ENCODE data around the gene C10orf53.
A peak's percentile ranks its signal among the peaks of the same experiment; 100 is the strongest.

C10orf53 gene, protein sequence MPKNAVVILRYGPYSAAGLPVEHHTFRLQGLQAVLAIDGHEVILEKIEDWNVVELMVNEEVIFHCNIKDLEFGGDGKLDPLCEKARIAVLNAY

DNA sequence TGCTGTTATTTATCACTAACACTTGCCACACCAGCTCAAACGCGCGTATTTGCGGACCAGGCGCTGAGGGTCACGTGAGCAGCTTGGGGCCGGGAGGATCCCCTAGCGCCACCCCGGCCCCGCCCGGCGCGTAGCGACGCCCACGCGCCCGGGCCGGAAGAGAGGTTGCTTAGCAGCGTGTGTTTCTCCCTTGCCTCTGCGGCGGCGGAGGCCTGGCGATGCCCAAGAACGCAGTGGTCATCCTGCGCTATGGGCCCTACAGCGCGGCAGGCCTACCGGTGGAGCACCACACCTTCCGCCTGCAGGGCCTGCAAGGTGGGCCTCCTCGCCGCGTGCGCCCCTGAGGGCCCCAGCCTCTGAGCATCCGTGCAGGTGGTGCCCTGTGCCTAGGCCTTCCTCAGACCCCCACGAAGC lies at the start of gene C10orf53:
TSS of gene C10orf53 (plus strand) at position 172 of the 414 bp plus-strand sequence. CDS start at position 219, 47 bp downstream.
- Histone ChIP-seq H2AFZ (ENCODE audit: low read length, unreplicated experiment) (peak within 1 kb of the TSS; percentile 73), H3K27ac (ENCODE audit: low read depth, low read length) (no peak within 1 kb of the TSS), H3K4me3 (ENCODE audit: low read depth, low read length) (peak within 1 kb of the TSS; percentile 66), H3K4me1 (ENCODE audit: control insufficient read depth, insufficient read depth, low read length, unreplicated experiment) (no peaks in the 10 kb centered on the region), H3K36me3 (ENCODE audit: insufficient read depth, low read length) (no peaks in the 10 kb centered on the region), H3K27me3 (ENCODE audit: insufficient read depth, low read length) (peaks cover 85% of the 10 kb centered on the region), H3K79me2 (ENCODE audit: control insufficient read depth, insufficient read depth, low read length, unreplicated experiment) (no peaks in the 10 kb centered on the region)

DNA sequence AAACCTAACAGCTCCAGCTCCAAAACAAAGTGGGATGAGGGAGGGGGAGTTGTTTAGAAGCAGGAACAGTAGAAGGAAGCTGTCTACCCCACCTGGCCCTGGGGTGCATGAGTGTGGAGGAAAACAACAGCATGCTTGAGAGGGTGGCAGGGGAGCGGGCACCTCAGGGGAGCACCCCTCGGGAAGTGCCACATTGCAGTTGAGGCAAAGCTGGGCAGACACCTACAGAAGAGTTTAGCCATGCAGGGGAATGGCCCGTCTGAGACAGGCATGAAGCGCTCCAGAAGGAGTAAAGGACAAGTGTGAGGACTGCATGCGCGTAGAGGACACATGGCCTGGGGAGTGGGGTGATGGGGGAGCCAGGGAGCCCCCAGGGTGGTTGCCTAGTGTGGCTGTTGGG lies 47.5 kb upstream of the C10orf53 start:
- Histone ChIP-seq H2AFZ (ENCODE audit: low read length, unreplicated experiment) (no peak overlapping the region), H3K4me1 (ENCODE audit: control insufficient read depth, insufficient read depth, low read length, unreplicated experiment) (no peaks in the 10 kb centered on the region)

DNA sequence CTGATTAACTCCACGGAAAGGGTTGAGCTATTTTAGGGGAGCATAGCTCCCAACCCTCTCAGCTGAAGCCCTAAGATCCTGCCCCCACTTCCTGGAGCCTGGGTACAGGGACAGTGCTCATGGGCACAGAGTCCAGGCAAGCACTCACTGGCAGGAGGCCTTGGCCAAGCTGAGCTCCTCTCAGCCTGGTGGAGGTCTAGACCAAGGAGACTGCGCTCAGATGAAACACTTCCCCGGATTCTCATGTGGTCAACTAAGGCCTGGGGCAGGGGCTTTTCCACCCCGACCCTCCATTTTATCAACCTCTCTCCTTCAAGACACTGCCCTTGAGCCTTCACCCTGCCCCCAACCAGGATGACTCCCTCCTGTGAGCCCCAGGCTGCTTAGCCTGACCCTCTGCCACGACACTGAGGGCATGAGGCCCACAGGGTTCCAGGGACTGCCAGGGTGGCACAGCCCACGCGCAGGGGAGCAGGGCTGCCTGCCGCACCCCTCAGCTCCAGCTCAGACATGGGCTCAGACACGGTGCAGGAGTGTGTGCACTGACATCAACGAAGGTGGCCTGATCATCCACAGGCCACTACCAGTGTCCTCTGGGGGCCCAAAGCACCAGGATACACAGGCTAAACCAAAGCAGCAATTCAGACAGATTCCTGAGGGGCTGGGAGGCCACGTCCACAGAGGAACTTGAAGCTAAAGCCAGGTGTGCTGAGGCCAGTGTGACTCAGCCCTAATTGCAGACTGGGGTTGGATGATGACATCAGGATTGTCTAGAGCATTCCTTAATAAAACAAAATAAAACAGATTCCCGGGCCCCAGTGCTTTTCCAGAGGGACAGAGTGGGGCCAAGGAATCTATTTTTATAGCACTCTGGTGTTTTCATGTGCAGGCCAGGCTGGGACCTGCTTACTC lies 46.8 kb upstream of the C10orf53 start:
- no peaks in the 10 kb centered on the region for H3K36me3 ChIP-seq (ENCODE audit: insufficient read depth, low read length)
- H2AFZ ChIP-seq (ENCODE audit: low read length, unreplicated experiment) = no peak overlapping the region
- H3K79me2 ChIP-seq (ENCODE audit: control insufficient read depth, insufficient read depth, low read length, unreplicated experiment) = no peaks in the 10 kb centered on the region
- no peak overlapping the region for H3K27ac ChIP-seq (ENCODE audit: low read depth, low read length)
- no peaks in the 10 kb centered on the region for H3K4me1 ChIP-seq (ENCODE audit: control insufficient read depth, insufficient read depth, low read length, unreplicated experiment)
- peaks cover 68% of the 10 kb centered on the region for H3K27me3 ChIP-seq (ENCODE audit: insufficient read depth, low read length)
- H3K4me3 ChIP-seq (ENCODE audit: low read depth, low read length) = no peak overlapping the region

More for the DNA sequence above, 47.5 kb upstream of the C10orf53 start:
- no peaks in the 10 kb centered on the region for H3K36me3 ChIP-seq (ENCODE audit: insufficient read depth, low read length)
- H3K4me3 ChIP-seq (ENCODE audit: low read depth, low read length) = no peak overlapping the region
- peaks cover 61% of the 10 kb centered on the region for H3K27me3 ChIP-seq (ENCODE audit: insufficient read depth, low read length)
- H3K27ac ChIP-seq (ENCODE audit: low read depth, low read length) = no peak overlapping the region
- H3K79me2 ChIP-seq (ENCODE audit: control insufficient read depth, insufficient read depth, low read length, unreplicated experiment) = no peaks in the 10 kb centered on the region

DNA sequence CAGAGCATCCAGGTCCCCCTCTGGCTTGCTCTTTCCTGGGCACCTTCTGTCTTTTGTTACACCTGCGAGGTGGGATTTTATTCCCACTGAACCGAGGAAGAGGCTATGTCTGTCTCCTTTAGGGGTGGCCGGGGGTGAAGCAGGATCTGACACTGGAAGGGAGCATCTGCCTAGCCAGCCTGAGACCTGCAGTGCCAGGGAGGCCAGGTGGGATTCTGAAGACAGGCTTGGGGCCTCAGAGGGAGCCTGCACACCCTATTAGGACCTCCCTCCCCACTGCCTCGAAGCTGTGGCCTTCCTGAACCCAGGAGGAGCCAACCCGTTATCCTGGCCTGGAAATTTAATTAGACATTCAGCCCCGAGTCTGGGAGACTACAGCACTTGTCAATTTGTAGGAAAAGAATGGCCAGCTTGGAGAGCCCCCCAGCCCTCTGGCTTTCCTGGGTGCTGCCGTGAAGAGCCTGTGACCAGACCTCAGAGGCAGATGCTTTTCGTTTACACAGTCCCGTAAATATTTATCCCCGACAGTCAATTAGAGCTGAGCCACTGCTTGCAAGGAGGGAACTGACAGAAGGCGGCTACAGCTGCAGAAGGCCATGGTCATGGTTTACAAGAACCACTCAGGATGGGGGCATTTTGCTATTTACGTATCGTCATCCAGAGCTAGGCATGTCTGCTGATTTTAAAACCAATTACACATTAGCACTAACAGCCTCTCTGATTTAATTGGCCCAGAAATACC lies 46.0 kb upstream of the C10orf53 start:
- no peaks in the 10 kb centered on the region for H3K36me3 ChIP-seq (ENCODE audit: insufficient read depth, low read length)
- H3K79me2 ChIP-seq (ENCODE audit: control insufficient read depth, insufficient read depth, low read length, unreplicated experiment) = no peaks in the 10 kb centered on the region
- no peak overlapping the region for H3K27ac ChIP-seq (ENCODE audit: low read depth, low read length)
- H3K27me3 ChIP-seq (ENCODE audit: insufficient read depth, low read length) = peaks cover 76% of the 10 kb centered on the region
- H3K4me1 ChIP-seq (ENCODE audit: control insufficient read depth, insufficient read depth, low read length, unreplicated experiment) = no peaks in the 10 kb centered on the region
- H3K4me3 ChIP-seq (ENCODE audit: low read depth, low read length) = no peak overlapping the region
- H2AFZ ChIP-seq (ENCODE audit: low read length, unreplicated experiment) = no peak overlapping the region

DNA sequence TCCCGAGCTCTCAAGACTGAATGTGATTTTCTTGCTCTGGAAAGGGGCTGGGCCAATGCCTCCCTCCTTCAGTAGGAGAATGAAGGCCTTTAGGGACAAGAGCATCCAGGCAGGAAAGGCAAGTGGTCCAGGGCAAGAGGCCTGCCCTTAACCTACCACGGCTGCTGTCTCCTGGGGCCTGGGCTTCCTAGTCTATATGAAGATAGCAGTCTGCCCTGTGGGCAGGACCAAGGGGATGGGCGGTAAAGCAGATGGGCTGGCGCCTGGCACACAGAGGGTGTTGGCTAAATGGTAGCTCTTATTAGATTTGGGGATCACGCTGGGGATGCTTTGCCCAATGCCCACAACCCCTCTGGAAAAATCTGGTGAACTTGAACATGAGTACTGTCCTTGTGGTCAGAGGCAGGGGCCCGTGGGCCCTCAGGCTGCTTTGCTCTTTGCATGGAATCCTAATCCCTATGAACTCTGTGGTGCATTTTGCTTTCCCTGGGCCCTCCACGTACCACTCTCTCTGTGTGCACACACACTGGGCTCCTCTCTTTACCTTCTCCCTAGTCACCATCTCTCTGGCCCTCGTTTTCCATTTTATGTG lies 45.3 kb upstream of the C10orf53 start:
- no peak overlapping the region for H3K27ac ChIP-seq (ENCODE audit: low read depth, low read length)
- H3K36me3 ChIP-seq (ENCODE audit: insufficient read depth, low read length) = no peaks in the 10 kb centered on the region
- no peaks in the 10 kb centered on the region for H3K79me2 ChIP-seq (ENCODE audit: control insufficient read depth, insufficient read depth, low read length, unreplicated experiment)
- H3K27me3 ChIP-seq (ENCODE audit: insufficient read depth, low read length) = peaks cover 83% of the 10 kb centered on the region
- no peaks in the 10 kb centered on the region for H3K4me1 ChIP-seq (ENCODE audit: control insufficient read depth, insufficient read depth, low read length, unreplicated experiment)
- H3K4me3 ChIP-seq (ENCODE audit: low read depth, low read length) = no peak overlapping the region
- H2AFZ ChIP-seq (ENCODE audit: low read length, unreplicated experiment) = no peak overlapping the region

DNA sequence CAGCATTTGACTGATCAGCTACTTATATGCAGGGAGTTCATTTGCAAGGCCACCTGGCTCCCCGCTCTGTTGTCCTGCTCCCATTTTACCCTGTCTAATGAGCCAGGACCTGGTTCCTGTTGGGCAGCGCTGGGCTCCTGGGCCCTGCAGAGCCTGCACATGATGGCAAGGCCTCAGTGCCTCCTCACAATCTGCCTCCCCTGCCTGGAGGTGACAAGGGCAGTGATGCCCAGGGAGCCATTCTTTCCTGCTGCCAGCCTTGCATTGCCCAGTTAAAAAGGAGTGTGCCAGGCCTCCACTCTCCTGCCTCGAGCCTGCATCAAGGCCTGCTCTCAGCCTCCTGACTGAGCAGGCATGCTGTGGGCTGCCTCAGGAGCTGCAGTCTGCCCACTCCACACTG lies 37.1 kb upstream of the C10orf53 start:
- no peak overlapping the region for H3K4me3 ChIP-seq (ENCODE audit: low read depth, low read length)
- H2AFZ ChIP-seq (ENCODE audit: low read length, unreplicated experiment) = no peak overlapping the region
- no peaks in the 10 kb centered on the region for H3K79me2 ChIP-seq (ENCODE audit: control insufficient read depth, insufficient read depth, low read length, unreplicated experiment)
- H3K36me3 ChIP-seq (ENCODE audit: insufficient read depth, low read length) = no peaks in the 10 kb centered on the region
- no peaks in the 10 kb centered on the region for H3K4me1 ChIP-seq (ENCODE audit: control insufficient read depth, insufficient read depth, low read length, unreplicated experiment)
- H3K27ac ChIP-seq (ENCODE audit: low read depth, low read length) = no peak overlapping the region
- peaks cover 76% of the 10 kb centered on the region for H3K27me3 ChIP-seq (ENCODE audit: insufficient read depth, low read length)

DNA sequence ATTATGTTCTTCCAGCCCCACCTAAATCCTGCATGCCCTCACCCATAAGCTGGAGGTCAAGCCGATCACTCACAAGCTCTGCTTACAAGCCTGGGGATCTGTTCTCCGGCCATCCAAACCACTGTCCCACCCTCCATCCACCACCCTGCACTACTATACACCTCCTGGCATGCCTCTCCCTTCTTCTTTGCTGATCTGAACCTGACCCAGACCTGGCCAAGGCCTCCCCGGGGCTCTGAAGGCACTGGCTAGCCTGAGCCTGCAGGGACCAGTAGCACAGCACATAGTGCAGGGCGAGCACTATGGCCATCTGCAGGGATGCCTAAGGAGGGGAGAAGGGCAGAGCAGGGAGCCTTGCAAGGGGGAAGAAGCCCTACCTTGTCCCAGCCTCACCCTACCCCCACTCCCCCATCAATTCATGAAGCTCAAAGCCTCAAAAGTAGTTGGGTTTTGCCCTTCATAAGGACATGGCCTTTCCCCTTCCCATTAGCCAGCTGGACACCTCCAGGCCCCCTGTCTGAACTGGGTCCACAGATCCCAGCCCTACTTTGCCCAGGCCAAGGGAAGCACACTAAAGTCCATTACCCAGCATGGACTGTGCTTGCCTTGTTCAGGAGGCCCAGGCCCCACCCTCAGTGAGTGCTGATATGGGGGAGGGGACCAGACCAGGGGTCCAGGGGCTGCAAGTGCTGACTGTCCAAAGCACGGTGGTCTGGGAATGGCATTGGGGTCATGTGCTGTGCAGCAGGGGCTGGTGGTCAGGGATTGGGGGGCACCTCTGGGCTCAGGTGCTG lies 36.0 kb upstream of the C10orf53 start:
- Histone ChIP-seq H2AFZ (ENCODE audit: low read length, unreplicated experiment) (no peak overlapping the region), H3K4me1 (ENCODE audit: control insufficient read depth, insufficient read depth, low read length, unreplicated experiment) (no peaks in the 10 kb centered on the region), H3K36me3 (ENCODE audit: insufficient read depth, low read length) (no peaks in the 10 kb centered on the region), H3K79me2 (ENCODE audit: control insufficient read depth, insufficient read depth, low read length, unreplicated experiment) (no peaks in the 10 kb centered on the region), H3K27me3 (ENCODE audit: insufficient read depth, low read length) (peaks cover 69% of the 10 kb centered on the region), H3K4me3 (ENCODE audit: low read depth, low read length) (no peak overlapping the region), H3K27ac (ENCODE audit: low read depth, low read length) (no peak overlapping the region)

DNA sequence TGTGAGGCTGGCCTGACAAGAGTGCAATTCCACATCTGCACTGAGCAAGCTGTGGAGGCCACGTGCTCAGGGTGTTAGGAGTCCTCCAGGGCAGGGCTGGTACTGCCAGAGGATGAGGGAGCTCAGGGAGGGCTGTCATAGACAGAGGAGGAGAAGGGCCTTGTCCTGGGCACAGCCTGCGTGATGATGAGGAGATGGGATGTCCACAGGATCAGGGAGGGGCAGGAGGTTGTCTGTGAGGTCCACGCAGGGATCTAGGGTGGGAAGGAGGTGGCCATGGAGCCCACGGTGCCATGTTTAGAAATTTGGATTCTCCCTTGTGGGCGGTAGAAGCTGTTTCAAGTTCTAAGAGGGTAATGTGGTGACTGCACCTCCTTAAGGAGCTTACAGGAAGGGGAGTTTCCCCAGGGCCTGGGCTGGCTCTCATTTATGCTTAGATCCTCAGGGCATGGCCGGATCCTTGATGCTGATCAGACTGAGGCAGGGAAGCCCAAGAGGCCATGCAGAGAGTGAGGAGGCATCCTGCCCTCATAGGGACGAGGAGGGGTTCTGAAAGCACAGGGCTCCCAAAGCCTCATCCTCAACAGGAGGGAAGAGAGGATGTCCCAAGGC lies 35.3 kb upstream of the C10orf53 start:
- Histone ChIP-seq H3K4me3 (ENCODE audit: low read depth, low read length) (no peak overlapping the region), H2AFZ (ENCODE audit: low read length, unreplicated experiment) (no peak overlapping the region), H3K36me3 (ENCODE audit: insufficient read depth, low read length) (no peaks in the 10 kb centered on the region), H3K27ac (ENCODE audit: low read depth, low read length) (no peak overlapping the region), H3K4me1 (ENCODE audit: control insufficient read depth, insufficient read depth, low read length, unreplicated experiment) (no peaks in the 10 kb centered on the region), H3K27me3 (ENCODE audit: insufficient read depth, low read length) (peaks cover 69% of the 10 kb centered on the region), H3K79me2 (ENCODE audit: control insufficient read depth, insufficient read depth, low read length, unreplicated experiment) (no peaks in the 10 kb centered on the region)

DNA sequence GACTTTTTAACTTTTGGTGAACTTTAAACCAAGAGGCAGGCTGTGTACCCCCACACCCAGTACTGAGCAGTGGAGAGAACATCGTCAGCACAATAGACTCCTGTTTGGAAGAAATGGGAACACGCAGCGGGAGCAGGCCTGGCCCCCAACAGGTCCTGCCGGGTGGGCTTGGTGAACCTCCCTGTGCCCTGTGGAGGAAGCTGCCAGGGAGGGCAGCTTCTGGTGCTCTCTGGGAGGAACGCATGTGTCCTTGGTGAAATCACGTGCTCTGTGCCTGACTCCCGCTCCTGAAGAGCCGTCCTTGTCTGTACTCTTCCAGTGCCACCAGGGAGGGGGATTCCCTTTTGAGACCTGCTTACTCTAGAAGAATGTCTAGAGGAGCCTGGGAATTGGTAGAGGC lies 34.0 kb upstream of the C10orf53 start:
- peaks cover 71% of the 10 kb centered on the region for H3K27me3 ChIP-seq (ENCODE audit: insufficient read depth, low read length)
- no peak overlapping the region for H3K4me3 ChIP-seq (ENCODE audit: low read depth, low read length)
- no peak overlapping the region for H3K27ac ChIP-seq (ENCODE audit: low read depth, low read length)
- H3K4me1 ChIP-seq (ENCODE audit: control insufficient read depth, insufficient read depth, low read length, unreplicated experiment) = no peaks in the 10 kb centered on the region
- H2AFZ ChIP-seq (ENCODE audit: low read length, unreplicated experiment) = no peak overlapping the region
- no peaks in the 10 kb centered on the region for H3K36me3 ChIP-seq (ENCODE audit: insufficient read depth, low read length)
- H3K79me2 ChIP-seq (ENCODE audit: control insufficient read depth, insufficient read depth, low read length, unreplicated experiment) = no peaks in the 10 kb centered on the region

Measured in ACC112 (cell line).